ENCODE data around the gene OPALIN. TPM values are rescaled to one million over a fixed set of nuclear protein-coding genes. Genes with fewer than 3 reads are reported as not detected.

Gene OPALIN
- total and polyA plus RNA-seq, 2 donors (not counting 3 experiments of a cell fraction or from before 2014, with no cell fraction given): not detected

DNA sequence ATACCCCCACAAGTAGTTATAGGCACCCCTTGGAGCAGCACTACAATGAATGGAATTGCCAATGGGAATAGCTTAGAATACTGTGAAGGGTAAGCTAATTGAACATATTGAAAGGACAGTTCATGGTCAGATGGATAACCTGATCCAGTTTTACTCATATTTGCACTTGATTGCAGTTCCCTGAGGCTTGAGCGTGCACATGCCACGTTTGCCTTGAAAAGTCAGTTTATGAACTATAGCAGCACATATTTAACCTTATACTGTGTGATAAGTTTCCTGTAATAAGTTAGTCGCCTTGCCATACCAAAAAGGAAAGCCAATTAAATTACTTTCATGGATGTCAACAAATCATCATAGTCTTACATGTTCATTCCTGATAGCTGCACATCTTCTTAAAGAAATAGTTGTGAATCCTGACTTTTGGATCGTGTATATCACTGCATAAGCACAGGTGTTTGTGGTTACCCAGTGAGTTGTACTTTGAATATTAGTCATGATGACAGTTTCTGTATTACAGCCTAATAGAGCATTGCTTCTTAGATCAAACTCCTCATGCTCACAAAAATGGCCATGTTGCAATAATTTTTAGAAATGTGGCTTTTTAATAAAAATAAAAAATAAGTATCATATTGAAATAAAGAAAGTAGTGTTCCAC is 33.0 kb downstream of the OPALIN start:
- Histone ChIP-seq H3K36me3 (ENCODE audit: control insufficient read depth in 2 of 2, extremely low read depth in 1 of 2, insufficient read depth in 2 of 2, low read length in 2 of 2) (no peaks in the 10 kb centered on the region), H3K4me2 (ENCODE audit: insufficient read depth, low read length) (no peak overlapping the region), H3K9me1 (replicated peaks; ENCODE audit: control insufficient read depth, extremely low read depth, insufficient read depth, low read length) (no peaks in the 10 kb centered on the region), H3K27ac (ENCODE audit: insufficient read depth, low read depth, low read length) (no peak overlapping the region), H3K9ac (replicated peaks; ENCODE audit: extremely low read depth, insufficient read depth, low read length) (no peak overlapping the region), H3K4me1 (ENCODE audit: control insufficient read depth, extremely low read depth, insufficient read depth, low read length) (no peaks in the 10 kb centered on the region), H3K79me2 (ENCODE audit: control insufficient read depth, insufficient read depth, low read length) (no peaks in the 10 kb centered on the region), H3K4me3 (replicated peaks in 1 of 3; ENCODE audit: insufficient read depth in 1 of 3, low read depth in 1 of 3, low read length in 3 of 3) (no peak overlapping the region), H2AFZ (ENCODE audit: low read depth, low read length) (no peak overlapping the region), H3K27me3 (ENCODE audit: control insufficient read depth in 2 of 2, insufficient read depth in 2 of 2, low read length in 2 of 2) (no peaks in the 10 kb centered on the region), H4K20me1 (replicated peaks; ENCODE audit: control insufficient read depth, extremely low read depth, insufficient read depth, low read length) (no peaks in the 10 kb centered on the region), H3K9me3 (replicated peaks; ENCODE audit: control insufficient read depth, insufficient read depth, low read length) (no peaks in the 10 kb centered on the region)
- TF ChIP-seq JUN (IDR thresholded peaks at IDR 0.05; ENCODE audit: borderline replicate concordance, insufficient read depth, insufficient read length, low read depth): no peak
- no peak for TF ChIP-seq EZH2 (IDR thresholded peaks at IDR 0.05; ENCODE audit: borderline replicate concordance, low read depth, low read length, severe bottlenecking)
- TF ChIP-seq POLR2AphosphoS5 (IDR thresholded peaks at IDR 0.05; ENCODE audit: insufficient read depth, low read depth, low read length): no peak
- no peak for TF ChIP-seq MAX (IDR thresholded peaks at IDR 0.05; ENCODE audit: insufficient read depth, insufficient read length)
- TF ChIP-seq MYC (IDR thresholded peaks at IDR 0.05; ENCODE audit: low read depth, low read length): no peak
- TF ChIP-seq, protein P1, sequence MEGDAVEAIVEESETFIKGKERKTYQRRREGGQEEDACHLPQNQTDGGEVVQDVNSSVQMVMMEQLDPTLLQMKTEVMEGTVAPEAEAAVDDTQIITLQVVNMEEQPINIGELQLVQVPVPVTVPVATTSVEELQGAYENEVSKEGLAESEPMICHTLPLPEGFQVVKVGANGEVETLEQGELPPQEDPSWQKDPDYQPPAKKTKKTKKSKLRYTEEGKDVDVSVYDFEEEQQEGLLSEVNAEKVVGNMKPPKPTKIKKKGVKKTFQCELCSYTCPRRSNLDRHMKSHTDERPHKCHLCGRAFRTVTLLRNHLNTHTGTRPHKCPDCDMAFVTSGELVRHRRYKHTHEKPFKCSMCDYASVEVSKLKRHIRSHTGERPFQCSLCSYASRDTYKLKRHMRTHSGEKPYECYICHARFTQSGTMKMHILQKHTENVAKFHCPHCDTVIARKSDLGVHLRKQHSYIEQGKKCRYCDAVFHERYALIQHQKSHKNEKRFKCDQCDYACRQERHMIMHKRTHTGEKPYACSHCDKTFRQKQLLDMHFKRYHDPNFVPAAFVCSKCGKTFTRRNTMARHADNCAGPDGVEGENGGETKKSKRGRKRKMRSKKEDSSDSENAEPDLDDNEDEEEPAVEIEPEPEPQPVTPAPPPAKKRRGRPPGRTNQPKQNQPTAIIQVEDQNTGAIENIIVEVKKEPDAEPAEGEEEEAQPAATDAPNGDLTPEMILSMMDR (IDR thresholded peaks at IDR 0.05; ENCODE audit: extremely low read depth in 1 of 2, insufficient read depth in 1 of 2, low read depth in 1 of 2, low read length in 2 of 2): no peak
- TF ChIP-seq POLR2A (IDR thresholded peaks at IDR 0.05; ENCODE audit: low read depth, low read length): no peak
- TF ChIP-seq GATA2 (IDR thresholded peaks at IDR 0.05; ENCODE audit: insufficient read depth, insufficient read length, low read depth, low read length): no peak
- TF ChIP-seq FOS (IDR thresholded peaks at IDR 0.05; ENCODE audit: borderline replicate concordance, insufficient read depth, low read length): no peak
- DNase-seq (ENCODE audit: low read depth, low spot score) (no peak), FAIRE-seq (no peak)
- ChIA-PET POLR2A (no interaction called here), CTCF (interaction anchor here (0.8 kb wide), 1 partner anchor 309 kb away, joined by 4 read pairs; no protein-coding TSS in a partner anchor)
- BruUV-seq (replicated peaks): no TSS peak
- dilution Hi-C loops (cut with MboI; ENCODE audit: extremely low pct_ligation_motif_present, low sequenced_read_pairs): no loop called here
- intact Hi-C loops (cut with micrococcal nuclease): no loop called here

Data from endothelial cell of umbilical vein (primary cell).